ENCODE measurements around the gene NALCN. TPM values are rescaled to one million over a fixed set of nuclear protein-coding genes. Genes with fewer than 3 reads are reported as not detected.

Gene NALCN
- total RNA-seq, 2 experiments from 2014 or later: not detected

DNA sequence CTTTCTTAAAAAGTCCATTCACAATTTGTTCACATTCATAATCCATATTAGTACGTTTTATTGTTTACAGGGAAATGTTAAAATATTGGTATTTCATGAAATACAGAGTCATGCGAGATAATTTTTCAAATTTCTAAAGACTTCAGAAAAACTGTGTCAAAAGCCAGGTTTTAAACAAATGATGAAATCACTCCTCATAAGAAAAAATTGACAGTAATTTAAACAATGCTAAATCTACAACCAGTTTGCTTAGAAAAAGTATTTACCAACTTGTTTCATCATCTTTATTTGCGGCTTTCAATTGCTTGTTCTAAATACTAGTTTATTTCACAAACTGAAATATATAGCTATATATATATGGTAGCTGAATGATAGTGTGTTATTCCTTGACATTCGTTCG is 1.2 kb upstream of the NALCN start:
- peaks cover 5% of the 10 kb centered on the region for H3K4me1 ChIP-seq (ENCODE audit: insufficient read depth, low read length)
- ChIA-PET CTCF (no interaction called here), POLR2A (no interaction called here)
- Mint-ChIP-seq H3K4me3 (no peak overlapping the region), H3K27ac (no peak overlapping the region), H3K9me3 (peaks cover 2% of the 10 kb centered on the region), H3K4me1 (ENCODE audit: low read depth) (no peaks in the 10 kb centered on the region), H3K27me3 (peaks cover 60% of the 10 kb centered on the region), H3K36me3 (ENCODE audit: low read depth) (no peaks in the 10 kb centered on the region)
- TF ChIP-seq, protein P1, sequence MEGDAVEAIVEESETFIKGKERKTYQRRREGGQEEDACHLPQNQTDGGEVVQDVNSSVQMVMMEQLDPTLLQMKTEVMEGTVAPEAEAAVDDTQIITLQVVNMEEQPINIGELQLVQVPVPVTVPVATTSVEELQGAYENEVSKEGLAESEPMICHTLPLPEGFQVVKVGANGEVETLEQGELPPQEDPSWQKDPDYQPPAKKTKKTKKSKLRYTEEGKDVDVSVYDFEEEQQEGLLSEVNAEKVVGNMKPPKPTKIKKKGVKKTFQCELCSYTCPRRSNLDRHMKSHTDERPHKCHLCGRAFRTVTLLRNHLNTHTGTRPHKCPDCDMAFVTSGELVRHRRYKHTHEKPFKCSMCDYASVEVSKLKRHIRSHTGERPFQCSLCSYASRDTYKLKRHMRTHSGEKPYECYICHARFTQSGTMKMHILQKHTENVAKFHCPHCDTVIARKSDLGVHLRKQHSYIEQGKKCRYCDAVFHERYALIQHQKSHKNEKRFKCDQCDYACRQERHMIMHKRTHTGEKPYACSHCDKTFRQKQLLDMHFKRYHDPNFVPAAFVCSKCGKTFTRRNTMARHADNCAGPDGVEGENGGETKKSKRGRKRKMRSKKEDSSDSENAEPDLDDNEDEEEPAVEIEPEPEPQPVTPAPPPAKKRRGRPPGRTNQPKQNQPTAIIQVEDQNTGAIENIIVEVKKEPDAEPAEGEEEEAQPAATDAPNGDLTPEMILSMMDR (IDR thresholded peaks at IDR 0.05): no peak
- no peak for ATAC-seq (ENCODE audit: poor library complexity)
- no peaks in the 10 kb centered on the region for H3K36me3 ChIP-seq (ENCODE audit: insufficient read depth, low read length)
- H3K27ac ChIP-seq (ENCODE audit: low read depth in 1 of 2, low read length in 2 of 2): no peak overlapping the region
- H3K27me3 ChIP-seq (ENCODE audit: control insufficient read depth in 1 of 2, insufficient read depth in 2 of 2, low read length in 2 of 2): peaks cover 18 to 28% of the 10 kb centered on the region in 2 experiments
- peaks cover 0 to 4% of the 10 kb centered on the region in 2 experiments for H3K9me3 ChIP-seq (ENCODE audit: control insufficient read depth in 1 of 2, insufficient read depth in 1 of 2, low read length in 2 of 2)
- intact Hi-C loops (cut with DNase I, micrococcal nuclease): no loop called here
- DNase-seq: no peak
- no peak overlapping the region for H3K4me3 ChIP-seq (ENCODE audit: low read length)

DNA sequence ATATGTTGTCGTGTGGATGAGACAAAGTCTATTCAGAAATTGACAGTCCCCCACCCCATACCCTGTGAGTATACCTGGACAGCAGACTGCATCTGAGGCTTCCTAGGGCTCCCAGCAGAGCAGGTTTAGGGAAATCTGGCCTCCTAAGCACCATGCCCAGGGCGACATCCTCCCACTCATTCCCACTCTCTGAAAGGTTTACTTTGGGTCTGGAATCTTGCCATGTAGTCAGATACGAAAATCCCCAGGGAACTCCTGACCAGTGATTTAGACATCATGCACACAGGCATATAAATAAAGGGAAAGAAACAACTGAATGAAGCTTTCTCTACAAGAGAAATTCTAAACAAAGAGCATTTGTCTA is 717 bp upstream of the NALCN start:
- Histone ChIP-seq H3K9me3 (ENCODE audit: control insufficient read depth in 1 of 2, insufficient read depth in 1 of 2, low read length in 2 of 2) (peaks cover 0 to 4% of the 10 kb centered on the region in 2 experiments), H3K27me3 (ENCODE audit: control insufficient read depth in 1 of 2, insufficient read depth in 2 of 2, low read length in 2 of 2) (peaks cover 18 to 28% of the 10 kb centered on the region in 2 experiments), H3K27ac (ENCODE audit: low read depth in 1 of 2, low read length in 2 of 2) (no peak overlapping the region), H3K4me3 (ENCODE audit: low read length) (no peak overlapping the region), H3K4me1 (ENCODE audit: insufficient read depth, low read length) (peaks cover 5% of the 10 kb centered on the region), H3K36me3 (ENCODE audit: insufficient read depth, low read length) (no peaks in the 10 kb centered on the region)
- Mint-ChIP-seq H3K36me3 (ENCODE audit: low read depth) (no peaks in the 10 kb centered on the region), H3K27ac (no peak overlapping the region), H3K9me3 (peaks cover 2% of the 10 kb centered on the region), H3K4me1 (ENCODE audit: low read depth) (no peaks in the 10 kb centered on the region), H3K27me3 (peaks cover 60% of the 10 kb centered on the region), H3K4me3 (no peak overlapping the region)
- ATAC-seq (ENCODE audit: poor library complexity) (no peak), DNase-seq (no peak)
- ChIA-PET POLR2A (no interaction called here), CTCF (no interaction called here)
- intact Hi-C loops (cut with DNase I, micrococcal nuclease): no loop called here
- TF ChIP-seq, protein P1 (IDR thresholded peaks at IDR 0.05): no peak

DNA sequence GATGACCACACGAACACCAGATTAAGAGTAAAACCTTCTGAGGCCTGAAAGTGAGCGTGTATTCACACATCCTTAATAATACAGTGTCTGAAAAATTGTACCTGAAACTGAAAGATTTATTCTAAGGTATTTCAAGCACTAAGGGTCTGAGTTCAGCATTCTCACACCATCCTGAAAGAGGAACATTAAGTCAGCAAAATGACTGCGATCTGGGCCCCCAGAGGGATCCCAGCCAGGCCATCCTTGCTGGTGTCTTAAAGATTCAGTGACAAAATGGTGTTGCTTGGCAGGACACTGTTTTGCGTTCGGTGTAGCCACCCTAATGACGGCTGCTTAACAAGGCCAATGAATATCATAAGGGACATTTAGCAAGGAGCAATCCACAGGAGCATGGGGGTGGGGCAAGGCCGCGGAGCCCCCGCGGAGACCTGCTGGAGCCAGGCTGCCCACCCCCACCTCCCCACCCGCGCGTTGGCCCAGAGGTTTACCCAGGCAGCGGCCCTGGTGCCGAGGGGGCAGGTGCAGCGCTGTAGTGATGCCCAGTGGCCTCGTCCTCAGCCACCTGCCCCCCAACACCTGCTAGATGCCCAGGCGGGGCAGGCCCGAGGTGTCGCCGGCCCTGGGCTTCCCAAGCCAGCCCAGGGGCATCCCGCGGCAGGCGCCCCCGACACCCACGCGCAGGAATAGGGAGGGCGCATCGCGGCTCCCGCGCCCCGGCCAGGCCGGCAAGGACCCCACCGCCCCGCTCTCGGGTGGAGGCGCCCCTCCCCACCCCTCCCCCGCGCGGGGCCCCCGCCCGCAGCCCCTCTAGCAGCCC is 742 bp downstream of the NALCN start:
- Histone ChIP-seq H3K27me3 (ENCODE audit: control insufficient read depth in 1 of 2, insufficient read depth in 2 of 2, low read length in 2 of 2) (peaks cover 18 to 28% of the 10 kb centered on the region in 2 experiments), H3K9me3 (ENCODE audit: control insufficient read depth in 1 of 2, insufficient read depth in 1 of 2, low read length in 2 of 2) (peaks cover 0 to 4% of the 10 kb centered on the region in 2 experiments), H3K36me3 (ENCODE audit: insufficient read depth, low read length) (no peaks in the 10 kb centered on the region), H3K27ac (ENCODE audit: low read depth in 1 of 2, low read length in 2 of 2) (no peak overlapping the region), H3K4me3 (ENCODE audit: low read length) (no peak overlapping the region), H3K4me1 (ENCODE audit: insufficient read depth, low read length) (peaks cover 5% of the 10 kb centered on the region)
- Mint-ChIP-seq H3K36me3 (ENCODE audit: low read depth) (no peaks in the 10 kb centered on the region), H3K27ac (no peak overlapping the region), H3K4me1 (ENCODE audit: low read depth) (no peaks in the 10 kb centered on the region), H3K27me3 (peaks cover 56% of the 10 kb centered on the region), H3K4me3 (no peak overlapping the region), H3K9me3 (peaks cover 4% of the 10 kb centered on the region)
- intact Hi-C loops (cut with DNase I, micrococcal nuclease): no loop called here
- CTCF ChIA-PET: no interaction called here
- POLR2A ChIA-PET: no interaction called here
- TF ChIP-seq, protein P1 (IDR thresholded peaks at IDR 0.05): no peak
- ATAC-seq (ENCODE audit: poor library complexity) (no peak), DNase-seq (no peak)
